B cell (primary cell): ENCODE data around the gene MUC21. TPM values are rescaled to one million over a fixed set of nuclear protein-coding genes. Genes with fewer than 3 reads are reported as not detected.

ENCODE experiments used
- ATAC-seq: fragments of 200-7000 bp; cut with Tn5 transposase; one replicate; pipeline ENCODE4 v1.10.0; 2021; ENCODE audit warnings: low read depth, mild to moderate bottlenecking, moderate number of reproducible peaks, moderate library complexity
- CTCF ChIA-PET: fragments of 350-600 bp; sonication (Branson Sonifier 250); formaldehyde crosslinking; loops from one replicate; lab custom pipeline; 2021; ENCODE audit warnings: antibody characterized with exemption, inconsistent platforms; lab: Charles Lee
- POLR2A ChIA-PET: fragments of 350-600 bp; sonication (Branson Sonifier 250); formaldehyde crosslinking; loops from one replicate; lab custom pipeline; 2021; ENCODE audit warnings: antibody characterized with exemption; lab: Charles Lee
- DNase-seq: peaks from one replicate; pipeline ENCODE4 v3.0.0; 2013
- H2AFZ ChIP-seq: 2 replicates; pipeline ENCODE4 v1.6.1; 2012; ENCODE audit warnings: mild to moderate bottlenecking, low read depth, low read length; ENCODE audit not compliant: insufficient read depth, poor library complexity, severe bottlenecking
- H3K27ac ChIP-seq, 2 donors: 1 replicate in 1 of 2; 2 replicates in 1 of 2; pipeline ENCODE4 v1.5.1; 2012 to 2013; ENCODE audit warnings: low read length in 2 of 2, mild to moderate bottlenecking in 2 of 2, moderate library complexity in 1 of 2
- H3K27me3 ChIP-seq, 4 experiments: fragments of 200-600 bp in 1 of 4; sonication (generic) in 1 of 4; replicated peaks in 1 of 4; 1 replicate in 2 of 4; 2 replicates in 2 of 4; pipeline versions ENCODE4 v1.6.1 to v1.7.0; 2013 to 2016; ENCODE audit warnings: low read length in 3 of 4, mild to moderate bottlenecking in 2 of 4, mixed read lengths in 1 of 4, moderate library complexity in 1 of 4; ENCODE audit not compliant: insufficient read depth in 4 of 4, control insufficient read depth in 3 of 4; ENCODE audit errors: control extremely low read depth in 1 of 4
- H3K36me3 ChIP-seq, 2 experiments: replicated peaks in 1 of 2; 1 replicate in 1 of 2; 2 replicates in 1 of 2; pipeline versions ENCODE4 v1.6.1 to v1.7.1; 2013; ENCODE audit warnings: low read length in 1 of 2; ENCODE audit not compliant: insufficient read depth in 2 of 2, control insufficient read depth in 1 of 2; ENCODE audit errors: control extremely low read depth in 1 of 2, extremely low read depth in 1 of 2
- H3K4me1 ChIP-seq, 2 donors: fragments of 200-600 bp in 1 of 2; sonication (generic) in 1 of 2; 1 replicate in 1 of 2; 2 replicates in 1 of 2; pipeline versions ENCODE4 v1.5.1 to v1.6.1; 2013 to 2017; ENCODE audit warnings: low read length in 2 of 2; ENCODE audit not compliant: control insufficient read depth in 2 of 2, insufficient read depth in 2 of 2
- H3K4me2 ChIP-seq: replicated peaks from 2 replicates; pipeline ENCODE3; 2012; ENCODE audit warnings: mild to moderate bottlenecking, low read depth, low read length; ENCODE audit not compliant: poor library complexity, severe bottlenecking
- H3K4me3 ChIP-seq, 5 experiments: fragments of 200-600 bp in 1 of 5; sonication (generic) in 1 of 5; 1 replicate in 3 of 5; 2 replicates in 2 of 5; pipeline versions ENCODE4 v1.5.1 to v1.7.0; 2011 to 2016; ENCODE audit warnings: low read length in 4 of 5, mild to moderate bottlenecking in 4 of 5, low read depth in 2 of 5, control low read depth in 1 of 5, moderate library complexity in 1 of 5; ENCODE audit not compliant: insufficient read depth in 1 of 5; ENCODE audit errors: control extremely low read depth in 1 of 5, extremely low read depth in 1 of 5
- H3K79me2 ChIP-seq: fragments of 200-600 bp; sonication (generic); one replicate; pipeline ENCODE4 v1.6.0; 2016; ENCODE audit warnings: low read length; ENCODE audit not compliant: control insufficient read depth, insufficient read depth
- H3K9ac ChIP-seq: fragments of 200-600 bp; sonication (generic); 2 replicates; pipeline ENCODE4 v1.6.1; 2017; ENCODE audit warnings: mild to moderate bottlenecking, low read length, moderate library complexity
- H3K9me3 ChIP-seq, 3 donors: one replicate each; pipeline versions ENCODE4 v1.6.1 to v1.7.1; 2013; ENCODE audit warnings: low read length in 2 of 3; ENCODE audit not compliant: control insufficient read depth in 2 of 3, insufficient read depth in 1 of 3; ENCODE audit errors: control extremely low read depth in 1 of 3
- H4K20me1 ChIP-seq: 2 replicates; pipeline ENCODE4 v1.6.0; 2012; ENCODE audit warnings: mild to moderate bottlenecking, low read length; ENCODE audit not compliant: insufficient read depth, control insufficient read depth, poor library complexity, severe bottlenecking
- H3K27ac Mint-ChIP-seq: one replicate; pipeline ENCODE4 v1.8.0; 2021; ENCODE audit warnings: mixed read lengths
- H3K27me3 Mint-ChIP-seq: one replicate; pipeline ENCODE4 v1.8.0; 2021; ENCODE audit warnings: mixed read lengths
- H3K4me1 Mint-ChIP-seq: one replicate; pipeline ENCODE4 v1.8.0; 2021; ENCODE audit warnings: mixed read lengths
- H3K4me3 Mint-ChIP-seq: one replicate; pipeline ENCODE4 v1.8.0; 2021; ENCODE audit warnings: mixed read lengths
- H3K9me3 Mint-ChIP-seq: one replicate; pipeline ENCODE4 v1.8.0; 2022; ENCODE audit warnings: mixed read lengths; ENCODE audit not compliant: insufficient read depth
- CTCF ChIP-seq: fragments of 200-600 bp; IDR thresholded peaks from one replicate; pipeline ENCODE4 v1.8.0; 2022; ENCODE audit warnings: antibody characterized with exemption, mild to moderate bottlenecking
- EZH2 ChIP-seq: IDR thresholded peaks from 2 replicates; pipeline ENCODE4 v1.6.1; 2012; ENCODE audit warnings: borderline replicate concordance, low read depth, mild to moderate bottlenecking, moderate library complexity, low read length; ENCODE audit not compliant: insufficient read depth, poor library complexity, severe bottlenecking
- WGBS: methylation state at CpG from one replicate; pipeline ENCODE4 v1.1.5; 2013; ENCODE audit warnings: missing lambda C conversion rate; ENCODE audit not compliant: insufficient coverage; 5-methylcytosine and 5-hydroxymethylcytosine counted together
- intact Hi-C: fragments of 100-400 bp; cut with micrococcal nuclease; formaldehyde crosslinking; loops from one replicate; pipeline ENCODE4 v1.10.0; 2022
- polyA plus RNA-seq: library from polyadenylated mRNA; depleted of rRNA; stranded (reverse); fragments of >200 nt; gene quantifications from 2 replicates; pipeline ENCODE4 v1.2.3, GENCODE V29; 2012
- total RNA-seq, 2 donors: library from RNA; stranded (reverse); fragments of 120-200 nt in 1 of 2; gene quantifications; 1 replicate in 1 of 2; 2 replicates in 1 of 2; pipeline versions ENCODE4 v1.2.3 to v1.2.4, GENCODE V29; 2013 to 2022

The MUC21 gene
- total and polyA plus RNA-seq, 2 donors (not counting 1 experiment from before 2014, with no cell fraction given), result not detected

- no peaks in the 10 kb centered on the region for H3K9me3 Mint-ChIP-seq
- intact Hi-C loops, result no loop called here
- no peaks in the 10 kb centered on the region for H4K20me1 ChIP-seq
- H3K4me1 Mint-ChIP-seq, result peaks cover 17% of the 10 kb centered on the region
- H3K9me3 ChIP-seq, result no peaks in the 10 kb centered on the region
- no peak for ATAC-seq
- TF ChIP-seq CTCF (no peak), EZH2 (no peak)
- peaks cover 12 to 20% of the 10 kb centered on the region in 2 donors for H3K4me1 ChIP-seq
- POLR2A ChIA-PET, result interaction anchor here (0.8 to 1.3 kb wide), 2 partner anchors 41 to 71 kb away, joined by 3 read pairs; partner anchors contain the start of genes DDR1 and VARS2
- DNase-seq, result no peak
- peak overlapping the region; percentile 89 for H2AFZ ChIP-seq
- H3K4me3 ChIP-seq, result peak overlapping the region in 4 of 5 experiments; percentile 51 to 69 (median 54)
- no peaks in the 10 kb centered on the region for H3K36me3 ChIP-seq
- peak overlapping the region; percentile 83 for H3K4me2 ChIP-seq
- CTCF ChIA-PET, result interaction anchor here (0.9 to 1.4 kb wide), 7 partner anchors 9 to 132 kb away, joined by 3 to 4 read pairs (median 4); partner anchors contain the start of genes GTF2H4 and MUCL3
- H3K27me3 ChIP-seq, result peaks cover 0 to 4% (median 1%) of the 10 kb centered on the region in 4 experiments
- WGBS, result 73% methylated on average over 7 of the region's 9 CpGs
- H3K27ac Mint-ChIP-seq, result peak overlapping the region; percentile 90
- peak overlapping the region; percentile 70 for H3K9ac ChIP-seq
- H3K79me2 ChIP-seq, result no peaks in the 10 kb centered on the region
- peak overlapping the region; percentile 91 for H3K4me3 Mint-ChIP-seq
- peak overlapping the region in 1 of 2 donors; percentile 67 for H3K27ac ChIP-seq
- H3K27me3 Mint-ChIP-seq, result peaks cover 18% of the 10 kb centered on the region
Observed at GRCh38 chr6:30954631-30955366, 28.7 kb upstream of the MUC21 start.
